T-helper 22 cell (primary cell): ENCODE results near the gene BCAS3.

ENCODE experiments used
- DNase-seq: peaks from one replicate; pipeline ENCODE4 v3.0.0-alpha.2; 2020; ENCODE audit warnings: low read depth

BCAS3 gene

GRCh38 chr17:61322325-61323002, 644.8 kb downstream of the BCAS3 start:
- no peak for DNase-seq

- no peak for DNase-seq
Observed at GRCh38 chr17:61323003-61323908, 645.6 kb downstream of the BCAS3 start.

GRCh38 chr17:61323909-61324868, 646.5 kb downstream of the BCAS3 start:
- DNase-seq: no peak

GRCh38 chr17:61324950-61325349, 647.3 kb downstream of the BCAS3 start:
- DNase-seq: no peak

- DNase-seq: no peak
Observed at GRCh38 chr17:61325382-61326073, 647.9 kb downstream of the BCAS3 start.

GRCh38 chr17:61326330-61326729, 648.7 kb downstream of the BCAS3 start:
- no peak for DNase-seq

- no peak for DNase-seq
Observed at GRCh38 chr17:61328351-61328750, 650.7 kb downstream of the BCAS3 start.

GRCh38 chr17:61330174-61331150, 652.8 kb downstream of the BCAS3 start:
- DNase-seq: no peak

GRCh38 chr17:61331178-61331577, 653.5 kb downstream of the BCAS3 start:
- DNase-seq: no peak

GRCh38 chr17:61331886-61332285, 654.2 kb downstream of the BCAS3 start:
- no peak for DNase-seq

- DNase-seq: no peak
Observed at GRCh38 chr17:61333136-61333535, 655.5 kb downstream of the BCAS3 start.

GRCh38 chr17:61334673-61335072, 657.0 kb downstream of the BCAS3 start:
- DNase-seq: no peak

- DNase-seq: no peak
Observed at GRCh38 chr17:61335105-61335844, 657.6 kb downstream of the BCAS3 start.

GRCh38 chr17:61335845-61336655, 658.4 kb downstream of the BCAS3 start:
- no peak for DNase-seq

GRCh38 chr17:61337290-61337689, 659.6 kb downstream of the BCAS3 start:
- DNase-seq: no peak

- DNase-seq: no peak
Observed at GRCh38 chr17:61338000-61338798, 660.5 kb downstream of the BCAS3 start.

GRCh38 chr17:61338874-61339478, 661.3 kb downstream of the BCAS3 start:
- DNase-seq: no peak
